ENCODE results near the gene DSCAML1.

The DSCAML1 gene, protein sequence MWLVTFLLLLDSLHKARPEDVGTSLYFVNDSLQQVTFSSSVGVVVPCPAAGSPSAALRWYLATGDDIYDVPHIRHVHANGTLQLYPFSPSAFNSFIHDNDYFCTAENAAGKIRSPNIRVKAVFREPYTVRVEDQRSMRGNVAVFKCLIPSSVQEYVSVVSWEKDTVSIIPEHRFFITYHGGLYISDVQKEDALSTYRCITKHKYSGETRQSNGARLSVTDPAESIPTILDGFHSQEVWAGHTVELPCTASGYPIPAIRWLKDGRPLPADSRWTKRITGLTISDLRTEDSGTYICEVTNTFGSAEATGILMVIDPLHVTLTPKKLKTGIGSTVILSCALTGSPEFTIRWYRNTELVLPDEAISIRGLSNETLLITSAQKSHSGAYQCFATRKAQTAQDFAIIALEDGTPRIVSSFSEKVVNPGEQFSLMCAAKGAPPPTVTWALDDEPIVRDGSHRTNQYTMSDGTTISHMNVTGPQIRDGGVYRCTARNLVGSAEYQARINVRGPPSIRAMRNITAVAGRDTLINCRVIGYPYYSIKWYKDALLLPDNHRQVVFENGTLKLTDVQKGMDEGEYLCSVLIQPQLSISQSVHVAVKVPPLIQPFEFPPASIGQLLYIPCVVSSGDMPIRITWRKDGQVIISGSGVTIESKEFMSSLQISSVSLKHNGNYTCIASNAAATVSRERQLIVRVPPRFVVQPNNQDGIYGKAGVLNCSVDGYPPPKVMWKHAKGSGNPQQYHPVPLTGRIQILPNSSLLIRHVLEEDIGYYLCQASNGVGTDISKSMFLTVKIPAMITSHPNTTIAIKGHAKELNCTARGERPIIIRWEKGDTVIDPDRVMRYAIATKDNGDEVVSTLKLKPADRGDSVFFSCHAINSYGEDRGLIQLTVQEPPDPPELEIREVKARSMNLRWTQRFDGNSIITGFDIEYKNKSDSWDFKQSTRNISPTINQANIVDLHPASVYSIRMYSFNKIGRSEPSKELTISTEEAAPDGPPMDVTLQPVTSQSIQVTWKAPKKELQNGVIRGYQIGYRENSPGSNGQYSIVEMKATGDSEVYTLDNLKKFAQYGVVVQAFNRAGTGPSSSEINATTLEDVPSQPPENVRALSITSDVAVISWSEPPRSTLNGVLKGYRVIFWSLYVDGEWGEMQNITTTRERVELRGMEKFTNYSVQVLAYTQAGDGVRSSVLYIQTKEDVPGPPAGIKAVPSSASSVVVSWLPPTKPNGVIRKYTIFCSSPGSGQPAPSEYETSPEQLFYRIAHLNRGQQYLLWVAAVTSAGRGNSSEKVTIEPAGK (N-terminal part only)

DNA sequence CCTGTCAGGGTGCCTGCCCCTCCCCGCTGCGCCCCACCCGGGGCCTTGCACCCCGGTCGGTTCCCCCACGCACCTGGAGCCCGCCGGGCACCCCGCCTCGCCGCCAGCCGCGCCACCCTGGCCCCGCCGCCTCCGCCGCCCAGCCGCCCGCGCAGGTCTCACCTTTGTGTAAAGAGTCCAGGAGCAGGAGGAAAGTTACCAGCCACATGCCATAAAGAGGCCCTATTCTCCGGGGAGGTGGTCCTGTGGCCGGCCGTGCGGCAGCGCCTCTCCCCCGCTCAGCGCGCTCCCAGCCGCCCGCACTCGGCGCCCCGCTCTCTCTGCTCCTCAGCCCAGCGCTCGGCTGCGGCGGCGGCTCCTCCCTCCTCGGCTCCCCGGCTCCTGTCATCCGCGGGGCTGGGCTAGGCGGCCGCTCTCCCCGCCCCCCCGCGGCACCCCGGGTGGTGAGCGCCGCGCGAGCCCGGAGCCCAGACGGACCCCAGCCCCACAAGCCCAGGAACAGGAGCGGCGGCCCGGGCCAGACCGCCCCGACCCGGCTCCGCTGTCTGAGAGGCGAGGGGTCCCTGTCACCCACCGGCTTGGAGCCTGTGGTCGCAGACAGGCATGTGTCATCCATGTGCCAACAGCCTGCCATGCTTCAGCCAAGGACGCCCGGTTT, at the start of gene DSCAML1:
TSS of gene DSCAML1 (minus strand) at position 345 of the 658 bp plus-strand sequence. CDS start at position 208, 137 bp downstream.
- no peak for DNase-seq

DNA sequence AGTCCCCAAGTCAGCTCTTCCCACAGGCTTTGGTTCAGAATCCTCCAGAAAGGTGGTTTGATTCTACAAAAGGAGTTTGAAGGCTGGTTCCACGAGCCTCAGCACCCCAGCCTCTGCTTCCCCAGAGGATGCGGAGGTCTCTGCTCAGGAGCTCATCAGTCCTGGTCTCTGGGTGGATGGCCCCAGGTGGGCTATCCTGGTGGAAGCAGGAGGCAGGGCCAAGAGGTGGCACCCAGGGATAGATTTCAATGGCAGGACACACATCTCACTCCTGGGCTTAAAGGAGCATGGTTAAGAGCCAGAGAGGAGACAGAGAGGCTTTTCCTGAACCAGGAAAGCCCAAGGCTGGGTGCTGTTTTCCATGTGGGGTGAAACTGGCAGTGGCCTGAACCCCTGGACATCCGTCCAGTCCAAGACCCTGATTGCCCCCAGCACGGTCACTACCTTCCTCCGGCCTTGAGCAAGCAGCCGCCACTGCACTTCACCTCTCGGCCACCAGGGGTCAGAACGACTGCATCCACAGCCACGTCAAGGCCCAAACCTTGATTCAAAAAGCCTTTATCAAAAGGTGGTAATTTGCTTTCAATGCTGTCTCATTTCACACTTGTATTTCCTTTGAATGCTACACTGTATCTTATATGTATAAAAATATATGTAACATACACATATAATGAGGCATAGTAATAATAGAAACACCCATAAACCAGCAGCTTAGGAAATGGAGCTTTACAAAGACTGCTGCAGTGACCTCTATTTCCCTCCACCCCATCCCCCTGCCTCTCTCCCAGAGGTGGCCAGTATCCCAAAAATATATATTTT, 46.9 kb upstream of the DSCAML1 start:
- DNase-seq, result peak; percentile 53

DNA sequence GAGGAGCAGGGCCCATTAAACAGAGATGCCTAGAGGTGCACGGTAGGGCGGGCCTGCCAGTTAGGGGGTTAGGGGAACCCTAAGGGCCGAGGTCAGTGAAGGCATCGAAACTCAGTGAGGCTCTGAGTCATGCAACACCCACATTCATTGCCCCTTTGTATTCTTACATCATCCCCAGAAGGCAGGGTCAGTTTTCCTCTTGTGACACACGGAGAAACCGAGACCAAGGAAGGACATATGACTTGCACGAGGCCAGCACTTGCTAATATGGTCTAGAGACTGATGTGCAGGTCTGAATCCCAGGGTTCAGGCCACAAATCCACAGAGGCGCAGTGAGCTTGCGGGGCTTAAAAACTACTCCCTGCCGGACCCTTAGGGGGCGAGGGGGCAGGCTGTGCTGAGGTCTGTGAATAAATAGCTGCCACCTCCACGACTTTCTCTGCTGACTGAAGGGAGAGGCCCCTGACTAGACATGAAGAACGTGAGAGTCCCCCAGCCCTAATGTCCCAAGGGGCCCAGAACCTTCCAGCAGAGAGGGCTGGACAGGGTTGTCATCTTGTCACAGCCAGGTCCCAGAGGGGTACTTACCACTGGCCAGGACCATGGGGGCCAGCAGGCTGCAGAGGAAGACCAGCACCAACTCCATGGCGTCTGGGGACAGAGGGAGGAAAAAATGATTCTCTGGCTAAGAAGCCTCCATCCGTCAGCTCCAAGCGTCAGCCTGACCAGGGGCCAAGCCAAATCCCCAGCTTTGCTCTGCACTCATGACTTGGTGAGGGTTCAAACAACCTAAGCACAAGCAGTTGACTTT, 45.3 kb upstream of the DSCAML1 start:
- no peak for DNase-seq

DNA sequence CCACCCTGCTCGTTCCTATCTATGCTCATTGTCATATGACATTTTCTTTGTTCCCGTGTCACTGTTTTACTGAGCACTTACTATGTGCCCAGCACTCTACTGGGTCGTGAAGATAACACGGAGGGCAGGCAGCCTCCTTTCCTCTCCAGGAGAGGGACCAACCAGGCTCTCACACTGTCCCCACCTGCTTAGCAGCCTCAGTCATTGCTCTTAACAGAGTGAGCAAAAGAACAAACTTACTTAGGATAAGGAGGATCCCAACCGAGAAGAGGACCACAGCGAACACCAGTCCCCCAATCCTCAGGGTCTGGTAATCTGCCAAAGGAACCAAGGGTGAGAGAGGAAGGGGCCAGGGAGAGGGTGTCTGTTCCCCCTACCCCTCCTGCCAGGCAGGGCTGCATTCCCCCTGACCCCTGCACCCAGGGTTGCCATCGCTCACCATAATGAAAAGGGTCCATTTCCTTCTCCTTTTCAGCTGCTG, 44.6 kb upstream of the DSCAML1 start:
- no peak for DNase-seq

DNA sequence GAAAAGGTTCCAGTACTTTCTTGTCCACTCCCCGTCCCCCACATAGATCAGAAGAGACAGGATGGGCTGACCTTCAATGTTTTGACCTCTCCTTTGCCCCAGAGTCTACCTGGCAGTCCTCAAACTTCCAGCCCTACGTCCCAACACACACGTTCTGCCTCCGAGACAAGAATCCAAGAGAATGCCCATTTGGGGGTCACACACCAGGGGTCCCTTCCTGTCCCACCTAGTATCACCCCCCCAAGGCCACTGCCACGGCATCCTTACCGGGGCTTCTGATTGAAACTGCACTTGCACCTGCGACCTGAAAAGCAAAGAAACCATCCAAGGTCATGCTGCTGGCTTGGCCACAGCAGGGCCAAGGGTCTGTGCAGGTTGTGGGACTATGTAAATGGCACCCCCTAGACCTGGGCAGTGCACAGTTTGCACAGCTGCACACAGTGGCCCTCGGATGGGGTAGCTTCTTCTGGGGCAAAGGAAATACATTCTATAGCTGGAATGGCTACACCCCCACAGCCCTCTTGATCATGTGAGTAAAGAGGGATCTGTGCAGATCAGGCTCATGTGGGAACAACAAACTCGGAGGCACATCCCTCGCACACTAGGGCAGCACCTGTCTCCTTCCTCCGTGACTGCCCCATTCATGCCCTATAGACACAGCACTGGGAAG, 44.0 kb upstream of the DSCAML1 start:
- DNase-seq, result no peak

DNA sequence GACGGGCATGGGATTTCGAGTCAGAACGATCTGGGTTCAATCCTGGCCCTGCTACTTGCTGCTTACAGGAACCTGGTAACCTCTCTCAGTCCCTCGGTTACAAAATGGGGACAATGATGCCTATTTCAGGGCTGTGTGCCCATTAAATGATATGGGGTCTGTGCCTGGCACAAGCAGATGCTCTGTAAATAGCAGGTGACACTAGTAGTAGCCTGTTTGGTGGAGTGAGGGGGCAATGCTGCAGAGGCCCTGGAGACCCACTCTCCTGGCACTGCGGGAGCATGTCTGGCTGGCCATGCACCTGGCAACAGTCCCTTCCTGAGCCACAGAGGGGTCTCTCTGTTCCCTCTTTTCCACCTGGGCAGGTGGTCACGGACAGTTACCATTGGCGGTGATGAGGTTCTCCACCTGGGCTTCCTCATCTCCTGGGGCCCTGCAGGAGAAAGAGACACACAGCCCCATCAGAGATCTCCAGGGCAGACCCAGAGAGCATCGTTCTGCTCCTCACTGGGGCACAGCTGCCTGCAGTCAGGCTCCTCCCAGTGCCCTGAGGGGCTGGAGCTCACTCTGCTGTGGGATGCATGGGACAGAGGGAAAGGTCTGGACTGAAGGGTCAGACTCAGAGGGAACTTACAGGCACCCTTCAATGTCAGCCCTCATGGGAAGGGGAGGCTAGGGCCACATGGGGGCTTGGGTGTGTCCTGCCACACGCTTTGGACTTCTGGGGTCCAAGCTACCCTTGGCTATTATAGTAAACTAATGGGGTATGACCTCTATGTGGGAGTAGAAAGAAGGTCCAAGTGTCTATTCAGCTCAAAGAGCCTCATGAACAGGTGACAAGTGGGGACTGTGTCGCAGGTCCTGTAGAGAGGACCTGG, 43.2 kb upstream of the DSCAML1 start:
- no peak for DNase-seq

DNA sequence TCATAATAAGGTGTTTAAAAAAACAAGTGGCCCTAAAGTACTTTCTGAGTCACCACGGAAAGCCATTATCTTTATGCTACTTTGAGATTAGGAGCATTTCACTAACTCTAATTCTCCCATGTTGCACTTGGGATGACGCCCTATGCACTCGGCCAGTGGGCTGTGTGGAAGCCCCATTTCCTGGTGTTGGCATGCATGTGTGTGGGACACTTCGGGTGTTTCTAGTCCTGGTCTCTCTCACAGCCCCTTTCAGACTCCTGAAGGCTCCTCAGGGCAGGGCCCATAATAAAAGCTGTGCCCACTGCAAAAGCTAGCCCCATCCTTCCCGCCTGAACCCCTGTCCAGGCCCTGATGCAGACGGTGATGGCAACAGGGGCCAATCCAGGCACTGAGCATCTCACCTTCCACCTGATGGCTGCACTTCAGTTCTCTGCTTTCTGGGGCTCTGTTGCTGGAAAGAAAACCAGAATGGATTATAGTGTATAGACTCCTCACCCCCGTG, 42.4 kb upstream of the DSCAML1 start:
- no peak for DNase-seq

DNA sequence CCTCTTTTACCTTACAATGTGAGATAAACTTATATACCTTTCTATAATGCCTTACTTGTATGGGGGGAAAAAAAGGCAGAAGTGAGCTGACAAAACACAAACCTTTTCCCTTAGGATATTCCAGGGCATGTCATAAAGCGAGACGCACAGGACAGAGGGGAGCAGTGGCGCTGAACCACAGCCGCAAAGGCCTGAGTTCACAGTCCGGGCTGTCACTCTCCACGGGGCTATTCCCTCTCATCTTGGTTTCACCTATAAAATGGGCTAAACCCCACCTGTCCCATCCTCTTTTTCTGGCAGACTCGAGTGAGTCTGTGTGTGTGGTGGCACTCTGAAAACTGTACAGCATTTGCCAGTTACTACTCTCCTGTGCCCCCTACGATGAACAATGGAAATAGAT, 41.9 kb upstream of the DSCAML1 start:
- DNase-seq, result no peak

DNA sequence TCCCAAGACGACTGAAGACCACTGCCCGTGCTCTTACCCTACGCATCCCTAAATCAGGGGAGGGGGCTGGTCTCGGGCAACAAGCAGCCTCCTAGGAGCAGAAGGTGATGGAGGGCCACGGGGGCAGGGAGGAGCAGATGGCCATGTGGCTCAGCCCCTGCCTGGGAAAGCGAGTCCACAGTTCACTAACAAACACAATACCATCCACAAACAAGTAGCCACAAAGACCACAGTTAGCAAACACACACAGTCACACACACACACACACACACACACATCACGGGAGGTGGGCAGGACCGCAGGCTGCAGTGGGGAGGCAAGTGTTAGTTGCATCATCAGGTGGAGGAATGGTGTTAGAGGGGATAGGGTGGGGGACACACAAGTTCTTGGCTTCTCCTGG, 40.8 kb upstream of the DSCAML1 start:
- DNase-seq, result no peak

DNA sequence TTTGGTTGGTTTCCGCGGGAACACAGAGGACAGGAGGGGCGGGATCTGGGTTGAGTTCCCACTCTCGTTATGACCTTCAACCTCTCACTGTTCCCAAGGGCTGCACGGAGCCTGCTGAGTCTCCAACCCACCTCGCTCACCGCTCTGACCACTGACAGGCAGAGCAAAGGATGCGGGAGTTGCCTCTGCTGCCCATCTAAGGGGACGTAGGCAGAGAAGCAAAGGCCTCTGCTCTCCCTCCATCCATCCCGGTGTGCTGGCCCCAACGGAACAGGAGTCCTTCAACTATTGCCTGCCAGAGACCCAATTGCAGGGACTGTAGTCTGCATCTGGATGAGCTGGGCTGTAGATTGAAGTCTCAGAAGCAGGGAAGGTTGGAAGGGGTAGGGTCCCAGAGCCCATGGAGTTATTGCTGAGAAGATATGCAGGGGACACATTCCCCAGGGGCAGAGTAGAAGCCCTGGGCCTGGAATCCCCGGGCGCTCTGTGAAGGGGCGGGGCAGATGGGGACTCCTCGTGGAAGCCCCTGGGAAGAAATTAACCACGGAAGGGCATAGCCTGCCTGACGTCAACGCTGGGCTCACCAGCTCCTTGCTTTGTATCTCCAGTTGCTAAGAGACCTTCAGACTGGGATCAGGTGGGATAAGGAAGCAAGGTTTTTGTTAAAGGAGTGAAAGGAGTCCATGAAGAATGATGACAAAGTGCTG, 40.2 kb upstream of the DSCAML1 start:
- DNase-seq, result no peak

DNA sequence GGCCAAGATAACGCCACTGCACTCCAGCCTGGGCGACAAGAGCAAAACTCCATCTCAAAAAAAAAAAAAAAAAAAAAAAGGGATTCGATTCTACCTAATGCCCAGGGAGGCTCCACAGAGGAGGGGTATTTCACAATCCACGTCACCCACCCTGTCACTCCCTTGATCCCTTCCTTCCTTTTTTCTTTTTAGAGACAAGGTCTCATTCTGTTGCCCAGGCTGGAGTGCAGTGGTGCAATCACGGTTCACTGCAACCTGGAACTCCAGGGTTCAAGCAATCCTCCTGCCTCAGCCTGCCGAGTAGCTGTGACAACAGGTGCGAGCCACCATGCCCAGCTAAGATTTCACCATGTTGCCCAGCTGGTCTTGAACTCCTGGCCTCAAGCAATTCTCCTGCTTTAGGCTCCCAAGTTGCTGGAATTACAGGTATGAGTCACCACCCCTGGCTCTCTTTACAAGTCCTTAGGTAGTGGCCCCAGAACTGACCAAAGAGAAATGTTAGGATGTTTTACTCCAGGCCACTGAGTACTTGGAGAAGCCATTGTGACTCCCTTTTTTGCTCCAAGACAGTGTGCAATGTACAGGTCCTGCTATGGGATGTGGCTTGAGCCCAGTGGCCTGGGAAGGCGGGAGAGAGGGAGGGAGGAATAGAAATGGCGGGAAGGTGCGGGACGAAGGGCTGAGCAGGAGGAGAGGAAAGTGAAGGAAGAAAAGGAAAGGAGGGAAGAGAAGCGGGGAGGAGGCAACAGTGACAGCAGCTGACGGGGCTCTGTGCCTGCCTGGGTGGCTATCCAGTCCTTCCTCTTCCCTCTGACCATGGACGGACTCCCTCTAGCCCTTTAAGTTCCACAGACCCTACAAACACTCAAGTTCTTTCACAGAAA, 39.3 kb upstream of the DSCAML1 start:
- DNase-seq, result no peak

DNA sequence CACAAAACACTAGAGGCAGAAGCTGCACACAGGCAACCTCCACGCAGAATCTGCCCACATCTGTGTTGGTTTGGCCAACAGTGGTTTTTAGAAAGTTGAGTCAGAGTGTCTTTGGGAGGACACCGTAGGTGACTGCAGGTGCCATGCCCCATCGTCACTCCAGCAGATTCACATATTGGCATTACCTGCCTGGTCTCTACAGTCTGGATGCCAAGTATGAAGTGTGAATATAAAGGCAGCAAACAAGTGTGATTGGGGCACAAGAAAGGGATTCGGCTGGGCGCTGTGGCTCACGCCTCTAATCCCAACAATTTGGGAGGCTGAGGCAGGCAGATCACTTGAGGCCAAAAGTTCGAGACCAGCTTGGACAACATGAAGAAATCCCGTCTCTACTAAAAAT, 38.6 kb upstream of the DSCAML1 start:
- DNase-seq, result no peak

DNA sequence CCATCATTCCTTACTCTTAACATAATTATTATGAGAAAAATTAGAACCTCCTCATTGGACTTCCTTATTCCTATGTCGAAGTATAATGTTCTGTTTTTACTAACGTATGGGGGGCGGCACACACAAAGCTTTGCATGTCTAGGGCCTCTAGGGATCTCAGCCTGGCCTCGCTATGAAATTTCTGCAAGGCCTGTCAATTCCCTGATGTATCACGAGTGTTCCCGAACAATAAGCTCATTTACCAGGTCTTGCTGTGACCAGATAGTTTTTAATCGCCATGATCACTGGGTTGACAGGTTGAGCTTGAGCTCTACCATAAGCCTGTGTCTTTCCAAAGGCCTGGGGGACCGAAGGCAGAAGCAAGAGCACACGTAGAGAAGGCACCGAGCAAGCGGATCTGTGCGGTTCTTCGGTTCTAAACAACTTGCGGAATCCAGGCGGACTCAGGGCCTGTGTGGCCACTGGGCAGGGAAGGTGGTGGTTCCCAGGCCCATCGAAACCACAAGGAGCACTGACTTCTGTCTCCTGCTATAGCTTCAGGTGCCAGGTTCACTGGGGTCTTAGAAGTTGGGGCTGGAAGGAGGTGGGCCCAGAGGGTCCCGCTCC, 37.9 kb upstream of the DSCAML1 start:
- no peak for DNase-seq

DNA sequence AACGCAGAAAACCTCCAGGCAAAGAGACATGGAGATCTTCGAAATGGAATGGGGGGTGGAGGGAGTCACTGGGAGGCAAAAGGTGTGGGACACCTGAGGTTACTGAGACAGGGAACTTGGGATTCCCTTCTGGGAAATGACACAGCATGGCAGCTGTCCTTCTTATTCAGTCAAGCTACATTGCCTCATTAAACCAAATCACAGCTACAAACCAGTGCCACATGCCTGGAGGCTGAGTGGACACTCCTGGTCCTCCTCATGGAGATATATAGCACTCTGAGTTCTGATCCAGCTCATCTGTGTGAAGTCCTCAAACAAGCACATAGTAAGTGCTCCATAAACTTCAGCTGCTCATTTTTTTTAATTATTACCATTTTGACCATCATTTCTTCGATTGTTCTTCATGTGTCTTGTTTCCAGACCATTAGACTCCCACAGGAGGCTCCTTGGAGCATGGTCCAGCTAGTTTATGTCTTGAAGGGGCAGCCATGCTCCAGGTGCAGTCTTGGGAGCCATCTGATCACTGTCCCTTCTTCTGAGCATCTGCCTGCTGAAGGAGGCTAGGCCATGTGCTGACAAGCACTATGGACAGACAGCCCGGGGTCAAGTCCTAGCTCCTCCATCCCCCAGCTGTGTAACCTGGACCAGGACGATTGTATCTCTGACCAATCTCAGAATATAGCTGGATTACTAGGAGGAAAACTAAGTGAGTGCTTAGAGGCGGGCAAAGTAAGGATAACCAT, 37.2 kb upstream of the DSCAML1 start:
- no peak for DNase-seq

DNA sequence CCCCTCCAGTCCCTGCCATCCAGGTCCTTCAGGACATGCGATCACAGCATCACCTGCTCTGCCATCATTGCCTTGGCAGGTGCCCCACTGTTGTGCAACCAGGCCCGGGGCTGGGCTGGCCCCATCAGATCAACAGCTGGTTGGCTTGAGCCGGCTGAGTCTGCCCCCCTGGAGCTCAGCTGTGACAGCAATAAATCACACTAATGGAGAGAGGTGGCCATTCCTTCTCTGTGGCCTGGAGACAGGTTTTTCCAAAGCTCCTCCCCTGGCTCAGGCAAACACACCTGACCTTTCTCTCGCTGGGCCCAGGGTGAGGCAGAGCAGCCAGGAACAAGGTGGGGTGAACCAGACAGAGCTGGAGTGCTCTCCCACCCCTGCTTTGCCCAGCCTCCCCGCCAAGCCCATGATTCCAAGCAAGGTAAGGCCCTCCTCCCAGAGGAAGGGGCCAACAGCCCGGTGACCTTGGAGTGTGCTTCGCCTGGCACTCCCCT, 36.4 kb upstream of the DSCAML1 start:
- no peak for DNase-seq

DNA sequence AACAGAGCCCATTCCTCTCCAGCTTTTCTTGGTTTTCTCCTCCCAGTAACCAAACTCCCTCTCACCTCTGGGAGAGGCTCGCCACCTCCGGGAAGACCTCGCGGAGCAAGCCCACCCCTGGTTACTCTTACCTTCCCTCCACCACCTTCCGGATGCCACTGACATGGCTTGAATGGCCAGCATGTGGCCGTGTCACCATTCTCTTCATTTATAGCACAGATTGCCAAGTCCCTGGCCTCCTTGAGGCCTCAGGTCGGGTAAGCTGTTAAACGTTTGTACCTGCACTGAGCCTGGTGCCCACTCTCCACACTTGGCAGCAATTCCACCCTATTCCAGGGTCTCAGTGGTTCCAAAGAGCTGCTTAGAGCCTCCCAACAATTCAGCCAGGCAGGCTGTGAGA, 35.5 kb upstream of the DSCAML1 start:
- no peak for DNase-seq

All from fibroblast of skin of right biceps (primary cell).